Right renal cortex interstitium (tissue), 3 donors: Measurements from ENCODE around the gene LUZP1. TPM values are rescaled to one million over a fixed set of nuclear protein-coding genes. Genes with fewer than 3 reads are reported as not detected.
A peak's percentile ranks its signal among the peaks of the same experiment; 100 is the strongest.

Experiments
- DNase-seq, 3 donors: peaks; one replicate each; pipeline ENCODE4 v3.0.0-alpha.2; 2013; ENCODE audit warnings: low read depth in 3 of 3, low spot score in 2 of 3
- polyA plus RNA-seq, 3 donors: library from polyadenylated mRNA; unstranded; fragments of 120-200 nt; gene quantifications; one replicate each; pipeline ENCODE4 v1.2.1, GENCODE V29; 2013; ENCODE audit not compliant: insufficient read length in 3 of 3

LUZP1 gene
- polyA plus RNA-seq, 3 donors: 31.1 to 36.4 (median 31.4) TPM

DNA sequence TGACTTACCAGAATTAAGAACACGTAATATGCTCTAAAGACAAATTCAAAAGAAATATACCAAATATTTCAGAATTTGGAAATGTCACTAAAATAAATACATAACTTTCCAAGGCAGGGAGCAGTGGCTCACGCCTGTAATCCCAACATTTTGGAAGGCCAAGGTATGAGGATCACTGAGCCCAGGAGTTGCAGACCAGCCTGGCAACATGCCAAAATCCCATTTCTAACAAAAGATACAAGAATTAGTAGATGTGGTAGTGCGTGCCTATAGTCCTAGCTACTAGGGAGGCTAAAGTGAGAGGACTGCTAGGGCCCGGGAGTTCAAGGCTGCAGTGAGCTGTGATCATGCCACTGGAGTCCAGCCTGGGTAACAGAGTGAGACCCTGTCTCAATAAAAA is 11.7 kb downstream of the LUZP1 start:
- DNase-seq: no peak

DNA sequence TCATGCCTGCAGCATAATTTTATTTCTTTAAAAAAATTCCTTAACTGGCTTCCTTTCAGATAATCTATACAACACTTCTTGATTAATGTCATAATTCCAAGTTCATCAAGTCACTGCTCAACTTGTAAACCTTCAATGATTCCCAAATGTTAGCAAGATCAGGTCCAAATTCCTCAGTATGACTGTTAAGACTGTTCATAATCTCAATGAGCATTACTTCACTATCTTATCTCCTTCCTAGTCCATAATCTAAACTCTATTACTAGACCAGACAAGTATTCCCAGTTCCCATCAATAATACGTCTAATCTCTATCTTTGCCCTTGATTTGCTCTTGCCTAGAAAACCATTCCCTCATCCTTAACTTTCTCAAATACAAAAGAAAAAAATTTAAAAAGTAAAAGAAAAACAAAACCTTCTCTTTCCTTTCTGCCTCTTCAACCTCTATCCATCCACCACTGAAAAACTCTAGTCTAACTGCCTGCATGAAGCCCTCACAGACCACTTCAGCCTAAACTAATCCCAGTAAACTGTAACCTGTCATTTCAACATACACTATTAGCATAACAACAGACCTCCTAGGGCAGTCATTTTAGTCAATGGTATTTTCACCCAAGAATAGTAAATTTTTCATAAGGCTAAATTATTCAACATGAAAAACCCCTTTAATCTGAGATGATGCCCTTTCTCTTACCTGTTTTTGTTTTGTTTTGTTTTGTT is 15.5 kb downstream of the LUZP1 start:
- no peak for DNase-seq

DNA sequence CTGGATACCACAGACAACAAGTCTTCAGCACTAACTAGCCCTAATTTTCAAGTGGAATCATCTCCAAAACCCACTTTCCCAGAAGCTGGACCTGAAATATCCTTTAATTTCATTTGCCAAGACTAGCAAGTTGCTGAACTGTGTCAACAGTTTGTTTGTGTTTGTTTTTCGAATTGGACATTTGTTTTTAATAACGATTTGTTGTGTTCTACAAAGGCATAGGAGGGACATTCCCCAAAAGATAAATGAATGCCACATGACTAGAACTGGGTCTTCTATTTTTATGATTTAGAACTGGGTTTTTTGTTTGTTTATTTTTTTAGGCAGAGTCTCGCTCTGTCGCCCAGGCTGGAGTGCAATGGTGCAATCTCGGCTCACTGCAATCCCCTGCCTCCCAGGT is 17.9 kb downstream of the LUZP1 start:
- no peak for DNase-seq

DNA sequence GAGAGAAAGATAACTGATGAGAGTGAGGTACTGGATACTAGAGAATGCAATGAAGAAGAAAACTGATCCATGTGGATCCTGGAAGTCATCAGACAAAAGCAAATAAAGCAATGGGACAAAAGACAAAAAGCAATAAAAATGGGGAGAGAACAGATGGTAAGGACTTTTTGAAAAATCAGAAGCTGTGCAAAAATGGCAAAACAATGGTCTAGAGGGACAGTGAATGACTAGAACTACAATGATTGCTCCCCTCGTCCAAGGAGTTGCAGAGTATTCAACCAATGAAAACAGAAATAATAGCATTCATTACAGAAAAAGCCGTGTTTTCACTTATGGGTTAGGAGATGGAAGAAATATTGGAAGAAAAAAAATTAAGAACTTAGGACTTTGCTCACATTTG is 18.5 kb downstream of the LUZP1 start:
- no peak for DNase-seq

DNA sequence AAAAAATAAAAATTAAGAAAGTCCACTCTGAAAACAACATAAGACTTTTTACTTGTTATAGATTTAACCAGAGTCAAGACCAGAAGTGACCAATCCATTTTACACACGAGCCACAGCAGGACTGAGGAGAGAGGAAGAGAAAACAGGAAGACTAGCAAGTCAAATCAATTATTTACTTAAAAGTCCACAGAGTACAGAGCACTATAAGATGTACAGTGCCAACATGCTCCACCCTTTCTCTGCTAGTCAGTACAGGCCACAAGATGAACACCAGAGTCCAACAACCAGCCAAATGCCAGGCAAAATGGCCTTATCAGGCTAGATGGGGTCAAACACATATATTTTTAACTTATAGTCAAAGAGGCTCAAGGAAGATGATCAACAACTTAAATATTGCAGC is 19.5 kb downstream of the LUZP1 start:
- no peak for DNase-seq

DNA sequence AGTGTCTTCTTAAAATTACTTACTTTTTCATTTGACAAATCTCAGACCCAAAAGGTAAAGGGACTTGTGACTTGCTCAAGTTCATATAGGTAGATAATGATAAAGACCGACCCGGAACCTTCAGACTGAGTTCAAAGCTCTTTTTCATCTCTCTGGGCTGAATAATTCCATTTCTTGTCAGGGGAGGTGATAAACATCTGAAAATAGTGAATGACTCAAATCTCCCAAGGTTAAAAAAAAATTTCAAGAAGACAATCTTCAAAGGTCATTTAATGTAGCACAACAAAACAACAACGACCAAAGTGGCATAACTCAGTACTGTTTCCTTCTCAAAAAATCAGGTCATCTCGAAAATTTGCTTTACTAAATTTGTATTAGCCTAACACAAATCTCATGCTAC is 20.6 kb downstream of the LUZP1 start:
- no peak for DNase-seq

DNA sequence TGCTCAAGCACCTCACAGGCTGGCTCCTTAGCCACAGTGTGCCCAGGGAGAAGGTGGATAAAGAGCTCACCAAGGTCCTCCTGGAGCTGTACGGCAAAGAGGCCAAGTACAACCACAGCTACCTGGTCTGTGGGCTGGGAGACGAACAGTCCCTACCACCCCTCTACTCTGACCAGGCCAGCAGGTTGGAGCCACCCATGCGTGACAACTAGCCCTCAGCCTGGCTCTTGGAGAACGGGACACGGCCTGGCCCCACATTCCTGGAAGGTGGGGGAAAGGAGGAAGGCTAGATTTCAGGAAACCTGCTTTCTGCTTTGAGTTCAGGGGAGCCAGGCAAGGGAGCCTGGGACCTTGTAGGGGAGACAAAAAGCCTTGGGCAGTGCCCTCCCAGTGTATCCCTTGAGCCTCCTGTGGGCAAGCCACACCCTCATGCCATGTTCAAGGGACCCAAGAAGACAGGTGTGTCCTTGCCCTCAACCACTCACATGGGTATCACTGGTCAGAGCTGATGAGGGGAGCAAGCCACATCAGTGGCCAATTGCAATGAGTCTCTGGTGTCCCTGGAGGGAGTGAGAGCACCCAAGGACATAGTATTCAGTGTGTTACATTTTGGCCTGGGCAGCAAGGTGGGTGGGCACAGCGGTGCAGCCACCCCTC is 27.6 kb downstream of the LUZP1 start:
- DNase-seq: no peak

DNA sequence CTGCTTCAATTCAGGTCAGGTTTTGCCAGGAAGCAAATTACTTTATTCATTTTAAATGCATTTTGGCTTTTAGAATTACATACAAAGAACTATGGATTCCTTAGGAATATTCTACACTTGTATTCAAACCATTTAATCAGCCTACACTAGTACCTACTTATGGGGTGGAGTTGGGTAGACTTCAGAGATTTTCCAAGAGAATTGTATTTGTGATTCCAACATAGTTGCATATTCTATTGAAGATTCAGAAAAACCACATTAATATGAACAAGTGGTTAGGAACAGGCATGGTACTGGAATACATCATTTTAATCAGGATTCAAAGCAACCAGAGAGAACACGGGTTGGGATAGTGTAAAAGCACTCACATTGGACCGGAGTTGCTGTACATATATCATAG is 33.4 kb downstream of the LUZP1 start:
- DNase-seq: no peak

DNA sequence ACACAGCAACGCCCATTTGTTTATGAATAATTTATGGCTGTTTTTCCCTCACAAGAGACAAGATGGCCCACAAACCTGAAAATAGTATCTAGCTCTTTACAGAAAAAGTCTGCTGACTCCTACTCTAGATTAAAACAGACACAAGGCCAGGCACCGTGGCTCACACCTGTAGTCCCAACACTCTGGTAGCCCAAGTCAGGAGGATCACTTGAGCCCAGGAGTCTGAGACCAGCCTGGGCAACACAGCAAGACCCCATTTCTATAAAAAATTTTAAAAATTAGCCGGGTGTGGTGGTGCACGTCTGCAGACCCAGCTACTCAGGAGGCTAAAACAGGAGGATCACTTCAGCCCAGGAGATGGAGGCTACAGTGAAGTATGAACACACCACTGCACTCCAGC is 34.6 kb downstream of the LUZP1 start:
- no peak for DNase-seq

DNA sequence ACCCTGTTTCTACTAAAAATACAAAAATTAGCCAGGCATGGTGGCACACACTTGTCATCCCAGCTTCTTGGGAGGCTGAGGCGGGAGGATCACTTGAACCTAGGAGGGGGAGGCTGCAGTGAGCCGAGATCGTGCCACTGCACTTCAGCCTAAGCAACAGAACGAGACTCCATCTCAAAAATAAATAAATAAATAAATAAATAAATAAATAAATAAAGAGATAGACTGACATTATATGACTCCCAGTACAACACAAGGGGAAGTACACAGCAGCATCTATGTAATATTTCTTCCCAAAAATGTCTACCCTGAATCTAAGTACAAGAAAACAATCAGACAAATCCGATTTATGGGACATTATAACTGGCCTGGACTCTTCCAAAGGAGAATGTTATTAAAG is 35.1 kb downstream of the LUZP1 start:
- no peak for DNase-seq

DNA sequence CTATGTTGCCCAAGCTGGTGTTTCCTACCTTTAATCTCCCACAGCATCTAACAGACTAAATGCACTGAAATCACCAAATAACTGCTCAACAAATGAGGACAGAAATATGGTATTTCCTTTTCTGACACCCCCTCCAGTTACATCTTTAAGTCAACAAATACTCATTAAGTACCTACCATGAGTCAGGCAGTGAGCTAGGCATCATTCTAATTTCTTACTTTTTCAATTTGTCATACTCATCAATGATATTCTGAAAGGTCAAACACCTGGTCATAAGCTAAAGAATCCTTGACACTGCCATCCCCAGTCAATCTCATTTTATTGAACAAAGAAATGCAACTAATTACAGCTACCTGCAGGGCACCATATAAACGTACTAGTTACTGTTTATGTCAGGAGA is 36.6 kb downstream of the LUZP1 start:
- DNase-seq: no peak

DNA sequence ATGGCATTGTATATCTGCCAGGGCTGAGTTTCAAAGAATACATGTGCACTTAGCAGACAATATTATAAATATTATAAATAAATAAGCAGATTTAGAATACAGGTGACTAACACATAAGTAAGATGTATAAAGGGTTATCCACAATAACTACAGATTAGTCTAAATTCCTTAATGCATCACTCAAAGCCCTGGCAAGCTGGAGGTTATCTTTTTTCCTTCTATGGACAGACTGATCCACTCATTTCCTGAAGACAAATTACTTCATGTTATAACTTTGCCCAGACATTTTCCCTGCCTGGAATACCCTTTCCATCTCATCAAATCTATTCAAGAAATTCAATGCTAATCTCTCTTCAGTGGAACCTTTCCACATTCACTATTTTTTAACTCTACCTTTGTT is 38.8 kb downstream of the LUZP1 start:
- no peak for DNase-seq

DNA sequence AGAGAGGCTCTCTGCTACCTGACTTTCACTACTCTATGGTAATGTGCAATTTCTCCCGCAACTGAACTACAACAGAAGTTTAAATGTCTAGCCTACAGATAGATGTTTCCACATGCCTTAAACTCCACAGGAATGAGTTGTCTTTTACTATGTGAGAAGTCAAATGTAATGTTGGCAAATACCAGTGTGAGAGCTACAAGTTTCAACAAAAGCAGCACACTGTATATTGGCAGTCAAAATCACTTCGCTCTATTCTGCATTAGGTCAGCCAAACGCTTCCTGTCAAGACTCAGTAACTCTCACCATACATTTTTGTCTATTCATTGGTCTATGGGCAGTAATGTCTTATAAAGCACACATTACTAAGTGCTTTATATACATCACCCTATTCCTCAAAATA is 41.9 kb downstream of the LUZP1 start:
- DNase-seq: no peak

DNA sequence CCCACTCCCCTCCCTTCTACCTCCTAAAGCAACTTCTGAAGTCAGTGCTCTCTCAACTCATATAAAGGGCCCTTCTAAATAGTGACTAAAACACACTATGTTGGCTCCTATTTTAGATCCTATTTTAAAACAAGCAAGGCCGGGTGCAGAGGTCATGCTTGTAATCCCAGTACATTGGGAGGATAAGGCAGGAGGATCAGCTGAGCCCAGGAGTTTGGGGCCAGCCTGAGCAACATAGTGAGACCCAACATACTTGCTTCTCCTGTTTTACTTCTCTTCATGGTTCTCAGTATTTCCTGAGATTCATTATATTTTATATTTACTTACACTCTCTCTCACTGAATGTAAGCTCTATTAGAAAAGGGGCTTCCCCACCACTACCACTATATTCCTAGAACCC is 42.5 kb downstream of the LUZP1 start:
- DNase-seq: no peak

DNA sequence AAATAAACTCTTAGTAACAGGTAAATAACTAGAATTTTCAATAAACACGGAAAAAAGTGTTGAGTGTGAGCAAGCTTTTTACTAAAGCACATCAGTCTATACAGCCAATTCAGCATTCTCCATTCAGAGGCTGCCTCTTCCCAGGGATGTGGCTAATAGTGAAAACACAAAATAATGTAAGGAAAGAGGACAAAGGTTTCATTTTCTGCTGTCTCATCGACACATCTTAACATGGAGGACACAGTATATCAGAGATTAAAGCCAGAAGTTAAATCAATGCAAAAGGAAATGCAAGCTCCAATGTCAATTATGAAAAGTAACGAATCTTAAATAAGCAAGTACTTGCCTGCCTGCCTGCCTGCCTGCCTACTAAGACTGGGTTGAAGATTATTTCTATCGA is 43.2 kb downstream of the LUZP1 start:
- DNase-seq: no peak

DNA sequence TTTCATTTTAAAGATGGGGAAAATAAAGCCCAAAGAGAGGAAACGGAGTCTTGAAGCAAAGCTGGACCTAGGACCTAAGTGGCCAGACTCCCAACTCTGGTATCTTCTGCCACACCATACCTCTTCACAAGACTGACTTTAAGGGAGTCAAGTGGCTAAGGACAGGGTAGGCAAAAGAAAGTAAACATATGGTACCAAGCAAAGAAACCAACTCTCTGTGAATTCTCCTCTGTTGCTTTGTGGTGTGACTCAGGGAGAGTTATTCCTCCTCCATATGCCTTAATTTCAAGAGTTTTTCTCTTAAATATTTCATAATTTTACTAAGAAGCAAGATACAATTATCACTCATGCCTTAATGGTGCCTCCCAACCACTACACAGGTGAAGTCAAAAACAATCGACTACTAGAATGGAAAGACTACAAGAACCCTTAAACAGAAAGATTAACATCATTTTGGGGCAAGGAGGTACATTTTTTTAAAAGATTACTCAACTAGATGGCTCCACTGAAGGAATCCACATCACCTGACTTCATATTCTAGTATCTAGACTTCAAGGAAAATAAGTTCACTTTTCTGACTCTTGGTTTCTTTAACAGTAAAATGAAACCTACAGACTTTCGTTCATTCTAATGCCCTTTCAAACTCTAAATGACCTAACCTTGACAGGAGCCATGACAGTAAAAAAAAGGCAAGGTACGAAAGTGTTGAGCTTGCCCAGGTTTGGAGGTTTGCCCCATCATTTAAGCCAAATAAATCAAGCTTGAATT is 44.2 kb downstream of the LUZP1 start:
- no peak for DNase-seq

DNA sequence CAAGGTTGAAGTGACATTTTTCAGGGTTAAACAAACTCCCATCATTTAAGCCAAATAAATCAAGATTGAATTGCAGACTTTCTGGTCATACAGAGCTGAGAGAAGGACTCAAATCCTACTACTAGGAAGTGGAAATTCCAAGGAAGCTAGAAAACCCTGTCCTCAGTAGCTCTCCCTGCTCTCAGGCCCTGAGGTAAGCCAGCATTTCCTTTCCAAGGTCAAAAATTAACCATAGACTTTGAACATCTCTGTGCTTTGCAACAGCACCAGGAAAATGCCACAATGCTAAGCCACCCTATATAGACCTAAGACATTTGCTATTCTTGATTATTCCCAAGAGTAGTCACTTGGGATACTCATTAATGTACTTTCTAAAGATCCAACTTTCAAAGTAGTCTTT is 45.1 kb downstream of the LUZP1 start:
- DNase-seq: no peak

DNA sequence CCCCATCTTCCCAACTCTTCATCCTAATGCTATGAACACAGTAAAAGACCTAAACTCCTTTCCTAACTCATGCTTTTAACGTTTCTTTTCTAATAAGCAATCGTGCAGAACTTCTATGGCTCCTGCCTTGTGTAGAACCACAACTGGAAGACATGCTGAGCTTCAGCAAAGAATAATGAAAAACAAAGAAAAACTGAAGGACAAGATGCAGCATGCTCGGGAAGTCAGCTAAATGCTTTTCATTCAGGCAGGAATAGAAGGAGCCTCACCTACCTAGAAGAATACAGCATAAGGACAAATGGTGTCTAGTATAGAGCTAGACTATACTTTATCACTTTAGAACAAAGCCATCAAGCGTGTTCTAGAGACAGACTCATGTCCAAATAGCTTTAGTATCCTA is 45.9 kb downstream of the LUZP1 start:
- DNase-seq: no peak

DNA sequence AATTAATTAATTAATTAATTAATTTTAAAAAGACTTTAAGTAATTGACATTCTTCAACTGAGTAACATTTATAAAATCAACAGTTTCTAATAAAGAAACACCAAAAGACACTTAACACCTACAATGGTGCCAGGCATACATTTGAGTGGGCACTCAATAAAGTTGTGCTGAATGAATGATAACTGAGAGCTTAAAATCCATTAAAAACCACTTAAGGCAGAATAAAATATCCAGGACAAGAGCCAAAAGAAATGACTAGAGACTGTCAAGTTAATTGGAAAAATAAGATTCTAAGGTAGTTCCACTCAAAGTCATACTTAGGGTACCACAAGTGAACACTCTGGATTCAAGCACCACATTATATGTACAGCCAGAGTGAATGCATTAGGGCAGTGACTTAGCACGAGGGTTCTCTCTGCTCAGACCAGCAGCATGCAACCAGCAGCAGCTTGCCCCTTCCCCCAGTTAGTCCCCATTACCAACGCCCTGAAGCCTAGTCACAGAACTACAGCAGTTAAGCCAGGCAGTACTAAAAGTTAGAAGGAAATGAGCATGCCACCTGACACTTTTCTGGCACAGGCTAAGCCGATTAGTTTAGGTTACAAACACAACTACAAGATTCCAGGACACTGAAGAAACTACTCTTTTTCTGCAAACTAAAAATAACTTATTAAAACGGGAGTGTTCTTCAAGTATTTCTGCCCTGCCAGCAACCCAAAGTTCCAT is 46.5 kb downstream of the LUZP1 start:
- DNase-seq: peak in 2 of 3 donors; percentile 21 to 26

DNA sequence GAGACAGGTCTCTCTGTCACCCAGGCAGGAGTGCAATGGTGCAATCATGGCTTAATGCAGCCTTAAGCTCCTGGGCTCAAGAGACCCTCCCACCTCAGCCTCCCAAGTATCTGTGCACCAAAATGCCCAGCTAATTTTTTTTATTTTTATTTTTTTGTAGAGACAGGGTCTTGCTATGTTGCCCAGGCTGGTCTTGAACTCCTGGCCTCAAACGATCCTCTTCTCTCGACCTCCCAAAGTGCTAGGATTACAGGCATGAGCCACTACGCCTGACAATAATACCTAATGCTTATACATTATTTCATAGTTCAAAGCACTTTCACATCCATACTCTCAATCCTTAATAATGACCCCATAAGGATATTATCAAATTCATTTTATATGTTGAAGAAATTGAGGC is 48.3 kb downstream of the LUZP1 start:
- no peak for DNase-seq
